ENCODE measurements around the gene SDK2.

DNA sequence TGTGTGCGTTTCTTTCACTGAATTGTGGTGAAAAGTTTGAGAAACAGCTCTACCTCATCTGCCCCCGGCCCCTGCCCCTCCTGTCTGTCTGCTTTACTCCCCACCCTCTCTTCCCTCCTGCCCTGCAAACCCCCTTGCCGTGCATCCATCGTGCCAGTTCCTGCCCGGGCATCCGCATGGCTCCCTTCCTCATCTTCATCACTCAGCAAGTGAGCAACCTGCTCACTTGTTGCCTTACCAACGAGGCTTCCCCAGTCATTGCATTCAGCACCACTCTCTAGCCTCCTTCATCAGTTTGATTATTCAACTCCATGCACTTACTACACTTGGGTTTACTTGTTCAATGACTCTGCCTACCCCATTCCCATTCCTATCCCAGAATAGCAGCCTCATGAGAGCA is 34.8 kb upstream of the SDK2 start:
- TF ChIP-seq, protein P1, sequence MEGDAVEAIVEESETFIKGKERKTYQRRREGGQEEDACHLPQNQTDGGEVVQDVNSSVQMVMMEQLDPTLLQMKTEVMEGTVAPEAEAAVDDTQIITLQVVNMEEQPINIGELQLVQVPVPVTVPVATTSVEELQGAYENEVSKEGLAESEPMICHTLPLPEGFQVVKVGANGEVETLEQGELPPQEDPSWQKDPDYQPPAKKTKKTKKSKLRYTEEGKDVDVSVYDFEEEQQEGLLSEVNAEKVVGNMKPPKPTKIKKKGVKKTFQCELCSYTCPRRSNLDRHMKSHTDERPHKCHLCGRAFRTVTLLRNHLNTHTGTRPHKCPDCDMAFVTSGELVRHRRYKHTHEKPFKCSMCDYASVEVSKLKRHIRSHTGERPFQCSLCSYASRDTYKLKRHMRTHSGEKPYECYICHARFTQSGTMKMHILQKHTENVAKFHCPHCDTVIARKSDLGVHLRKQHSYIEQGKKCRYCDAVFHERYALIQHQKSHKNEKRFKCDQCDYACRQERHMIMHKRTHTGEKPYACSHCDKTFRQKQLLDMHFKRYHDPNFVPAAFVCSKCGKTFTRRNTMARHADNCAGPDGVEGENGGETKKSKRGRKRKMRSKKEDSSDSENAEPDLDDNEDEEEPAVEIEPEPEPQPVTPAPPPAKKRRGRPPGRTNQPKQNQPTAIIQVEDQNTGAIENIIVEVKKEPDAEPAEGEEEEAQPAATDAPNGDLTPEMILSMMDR (IDR thresholded peaks at IDR 0.05): no peak
- TF ChIP-seq POLR2AphosphoS5 (IDR thresholded peaks at IDR 0.05; ENCODE audit: low read depth, low read length) (no peak), SMC3 (IDR thresholded peaks at IDR 0.05; ENCODE audit: low read depth, low read length) (no peak), MXI1 (IDR thresholded peaks at IDR 0.05; ENCODE audit: low read depth, low read length) (no peak), YY1 (IDR thresholded peaks at IDR 0.05; ENCODE audit: low read depth) (no peak), TAF1 (IDR thresholded peaks at IDR 0.05; ENCODE audit: borderline replicate concordance, low read depth, low read length) (no peak), RCOR1 (IDR thresholded peaks at IDR 0.05; ENCODE audit: low read length) (no peak), SIN3A (IDR thresholded peaks at IDR 0.05; ENCODE audit: borderline replicate concordance, low read depth, low read length) (no peak), FOSL2 (IDR thresholded peaks at IDR 0.05; ENCODE audit: borderline replicate concordance, low read depth) (no peak), MEF2A (IDR thresholded peaks at IDR 0.05; ENCODE audit: borderline replicate concordance, low read depth) (no peak), RXRA (IDR thresholded peaks at IDR 0.05; ENCODE audit: borderline replicate concordance, low read depth) (no peak)
- TF ChIP-seq, protein P2, sequence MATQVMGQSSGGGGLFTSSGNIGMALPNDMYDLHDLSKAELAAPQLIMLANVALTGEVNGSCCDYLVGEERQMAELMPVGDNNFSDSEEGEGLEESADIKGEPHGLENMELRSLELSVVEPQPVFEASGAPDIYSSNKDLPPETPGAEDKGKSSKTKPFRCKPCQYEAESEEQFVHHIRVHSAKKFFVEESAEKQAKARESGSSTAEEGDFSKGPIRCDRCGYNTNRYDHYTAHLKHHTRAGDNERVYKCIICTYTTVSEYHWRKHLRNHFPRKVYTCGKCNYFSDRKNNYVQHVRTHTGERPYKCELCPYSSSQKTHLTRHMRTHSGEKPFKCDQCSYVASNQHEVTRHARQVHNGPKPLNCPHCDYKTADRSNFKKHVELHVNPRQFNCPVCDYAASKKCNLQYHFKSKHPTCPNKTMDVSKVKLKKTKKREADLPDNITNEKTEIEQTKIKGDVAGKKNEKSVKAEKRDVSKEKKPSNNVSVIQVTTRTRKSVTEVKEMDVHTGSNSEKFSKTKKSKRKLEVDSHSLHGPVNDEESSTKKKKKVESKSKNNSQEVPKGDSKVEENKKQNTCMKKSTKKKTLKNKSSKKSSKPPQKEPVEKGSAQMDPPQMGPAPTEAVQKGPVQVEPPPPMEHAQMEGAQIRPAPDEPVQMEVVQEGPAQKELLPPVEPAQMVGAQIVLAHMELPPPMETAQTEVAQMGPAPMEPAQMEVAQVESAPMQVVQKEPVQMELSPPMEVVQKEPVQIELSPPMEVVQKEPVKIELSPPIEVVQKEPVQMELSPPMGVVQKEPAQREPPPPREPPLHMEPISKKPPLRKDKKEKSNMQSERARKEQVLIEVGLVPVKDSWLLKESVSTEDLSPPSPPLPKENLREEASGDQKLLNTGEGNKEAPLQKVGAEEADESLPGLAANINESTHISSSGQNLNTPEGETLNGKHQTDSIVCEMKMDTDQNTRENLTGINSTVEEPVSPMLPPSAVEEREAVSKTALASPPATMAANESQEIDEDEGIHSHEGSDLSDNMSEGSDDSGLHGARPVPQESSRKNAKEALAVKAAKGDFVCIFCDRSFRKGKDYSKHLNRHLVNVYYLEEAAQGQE (IDR thresholded peaks at IDR 0.05; ENCODE audit: low read depth, low read length): no peak
- TF ChIP-seq, protein P3, sequence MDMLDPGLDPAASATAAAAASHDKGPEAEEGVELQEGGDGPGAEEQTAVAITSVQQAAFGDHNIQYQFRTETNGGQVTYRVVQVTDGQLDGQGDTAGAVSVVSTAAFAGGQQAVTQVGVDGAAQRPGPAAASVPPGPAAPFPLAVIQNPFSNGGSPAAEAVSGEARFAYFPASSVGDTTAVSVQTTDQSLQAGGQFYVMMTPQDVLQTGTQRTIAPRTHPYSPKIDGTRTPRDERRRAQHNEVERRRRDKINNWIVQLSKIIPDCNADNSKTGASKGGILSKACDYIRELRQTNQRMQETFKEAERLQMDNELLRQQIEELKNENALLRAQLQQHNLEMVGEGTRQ (IDR thresholded peaks at IDR 0.05; ENCODE audit: borderline replicate concordance, low read depth, low read length): no peak
